WTC11 (cell line): Measurements from ENCODE around the gene MICA.

Experiments
- IRF2 ChIP-seq: sonication (generic); formaldehyde crosslinking; IDR thresholded peaks from 2 replicates; pipeline ENCODE4 v1.8.0; 2022; ENCODE audit warnings: low read depth, missing genetic modification reagents, borderline replicate concordance
- NR3C1 ChIP-seq: sonication (generic); formaldehyde crosslinking; conservative IDR thresholded peaks from 2 replicates; pipeline ENCODE4 v1.8.1; 2023; ENCODE audit warnings: low read depth, mild to moderate bottlenecking, missing genetic modification reagents
- RELA ChIP-seq: sonication (generic); formaldehyde crosslinking; IDR thresholded peaks from 2 replicates; pipeline ENCODE4 v1.8.1; 2022; ENCODE audit warnings: missing genetic modification reagents, mild to moderate bottlenecking, borderline replicate concordance
- SMAD3 ChIP-seq: sonication (generic); formaldehyde crosslinking; IDR thresholded peaks from 2 replicates; pipeline ENCODE4 v1.8.0; 2022; ENCODE audit warnings: missing genetic modification reagents, mild to moderate bottlenecking, borderline replicate concordance
- TCF7 ChIP-seq: sonication (generic); formaldehyde crosslinking; IDR thresholded peaks from 2 replicates; pipeline ENCODE4 v1.8.0; 2022; ENCODE audit warnings: mild to moderate bottlenecking, low read depth, missing genetic modification reagents, moderate library complexity
- TP53 ChIP-seq: sonication (generic); formaldehyde crosslinking; IDR thresholded peaks from 2 replicates; pipeline ENCODE4 v1.8.1; 2023; ENCODE audit warnings: mild to moderate bottlenecking, missing genetic modification reagents
- ZNF232 ChIP-seq: sonication (generic); formaldehyde crosslinking; IDR thresholded peaks from 2 replicates; pipeline ENCODE4 v1.8.0; 2022; ENCODE audit warnings: mild to moderate bottlenecking, missing genetic modification reagents
- TF ChIP-seq, protein P1 (sequence below): fragments of 200-600 bp; IDR thresholded peaks from 2 replicates; pipeline ENCODE4 v1.8.0; 2022; ENCODE audit warnings: antibody characterized with exemption
- TF ChIP-seq, protein P2 (sequence below): sonication (generic); formaldehyde crosslinking; IDR thresholded peaks from 2 replicates; pipeline ENCODE4 v1.8.1; 2022; ENCODE audit warnings: mild to moderate bottlenecking, moderate library complexity, missing genetic modification reagents
- TF ChIP-seq, protein P3 (sequence below): sonication (generic); formaldehyde crosslinking; IDR thresholded peaks from 2 replicates; pipeline ENCODE4 v1.8.0; 2022; ENCODE audit warnings: mild to moderate bottlenecking, missing genetic modification reagents
- TF ChIP-seq, protein P4 (sequence below): sonication (generic); formaldehyde crosslinking; IDR thresholded peaks from 2 replicates; pipeline ENCODE4 v1.8.1; 2023; ENCODE audit warnings: mild to moderate bottlenecking, missing genetic modification reagents, moderate library complexity
- TF ChIP-seq, protein P5 (sequence below): fragments of 250-450 bp; sonication (Bioruptor Pico); IDR thresholded peaks from 2 replicates; pipeline ENCODE4 v1.9.0; 2021; ENCODE audit warnings: moderate library complexity, mild to moderate bottlenecking, inconsistent platforms, borderline replicate concordance
- TF ChIP-seq, protein P6 (sequence below): sonication (generic); formaldehyde crosslinking; conservative IDR thresholded peaks from 2 replicates; pipeline ENCODE4 v1.8.1; 2023; ENCODE audit warnings: mild to moderate bottlenecking, low read depth, missing genetic modification reagents, moderate library complexity
- TF ChIP-seq, protein P7 (sequence below): sonication (generic); formaldehyde crosslinking; conservative IDR thresholded peaks from 2 replicates; pipeline ENCODE4 v1.8.1; 2022; ENCODE audit warnings: mild to moderate bottlenecking, missing genetic modification reagents

DNA sequence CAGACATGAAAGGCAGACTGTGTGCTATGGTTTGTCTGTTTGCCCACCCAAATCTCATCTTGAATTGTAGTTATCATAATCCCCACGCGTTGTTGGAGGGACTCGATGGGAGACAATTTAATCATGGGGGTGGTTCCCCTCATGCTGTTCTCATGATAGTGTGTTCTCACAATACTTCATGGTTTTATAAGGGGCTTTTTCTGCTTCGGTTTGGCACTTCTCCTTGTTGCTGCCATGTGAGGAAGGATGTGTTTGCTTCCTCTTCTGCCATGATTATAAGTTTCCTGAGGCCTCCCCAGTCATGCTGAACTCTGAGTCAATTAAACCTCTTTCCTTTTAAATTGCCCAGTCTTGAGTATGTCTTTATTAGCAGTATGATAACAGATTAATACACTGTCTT, 47.4 kb downstream of the MICA start:
- TF ChIP-seq TP53 (CRISPR knock-in tag) (no peak), NR3C1 (CRISPR knock-in tag) (no peak), RELA (CRISPR knock-in tag) (no peak), IRF2 (CRISPR knock-in tag) (no peak), TCF7 (no peak), ZNF232 (CRISPR knock-in tag) (no peak), SMAD3 (CRISPR knock-in tag) (no peak)
- TF ChIP-seq, protein P1, sequence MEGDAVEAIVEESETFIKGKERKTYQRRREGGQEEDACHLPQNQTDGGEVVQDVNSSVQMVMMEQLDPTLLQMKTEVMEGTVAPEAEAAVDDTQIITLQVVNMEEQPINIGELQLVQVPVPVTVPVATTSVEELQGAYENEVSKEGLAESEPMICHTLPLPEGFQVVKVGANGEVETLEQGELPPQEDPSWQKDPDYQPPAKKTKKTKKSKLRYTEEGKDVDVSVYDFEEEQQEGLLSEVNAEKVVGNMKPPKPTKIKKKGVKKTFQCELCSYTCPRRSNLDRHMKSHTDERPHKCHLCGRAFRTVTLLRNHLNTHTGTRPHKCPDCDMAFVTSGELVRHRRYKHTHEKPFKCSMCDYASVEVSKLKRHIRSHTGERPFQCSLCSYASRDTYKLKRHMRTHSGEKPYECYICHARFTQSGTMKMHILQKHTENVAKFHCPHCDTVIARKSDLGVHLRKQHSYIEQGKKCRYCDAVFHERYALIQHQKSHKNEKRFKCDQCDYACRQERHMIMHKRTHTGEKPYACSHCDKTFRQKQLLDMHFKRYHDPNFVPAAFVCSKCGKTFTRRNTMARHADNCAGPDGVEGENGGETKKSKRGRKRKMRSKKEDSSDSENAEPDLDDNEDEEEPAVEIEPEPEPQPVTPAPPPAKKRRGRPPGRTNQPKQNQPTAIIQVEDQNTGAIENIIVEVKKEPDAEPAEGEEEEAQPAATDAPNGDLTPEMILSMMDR = no peak
- TF ChIP-seq, protein P2, sequence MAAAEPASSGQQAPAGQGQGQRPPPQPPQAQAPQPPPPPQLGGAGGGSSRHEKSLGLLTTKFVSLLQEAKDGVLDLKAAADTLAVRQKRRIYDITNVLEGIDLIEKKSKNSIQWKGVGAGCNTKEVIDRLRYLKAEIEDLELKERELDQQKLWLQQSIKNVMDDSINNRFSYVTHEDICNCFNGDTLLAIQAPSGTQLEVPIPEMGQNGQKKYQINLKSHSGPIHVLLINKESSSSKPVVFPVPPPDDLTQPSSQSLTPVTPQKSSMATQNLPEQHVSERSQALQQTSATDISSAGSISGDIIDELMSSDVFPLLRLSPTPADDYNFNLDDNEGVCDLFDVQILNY (CRISPR knock-in tag) = no peak
- TF ChIP-seq, protein P3, sequence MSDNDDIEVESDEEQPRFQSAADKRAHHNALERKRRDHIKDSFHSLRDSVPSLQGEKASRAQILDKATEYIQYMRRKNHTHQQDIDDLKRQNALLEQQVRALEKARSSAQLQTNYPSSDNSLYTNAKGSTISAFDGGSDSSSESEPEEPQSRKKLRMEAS = no peak
- TF ChIP-seq, protein P4, sequence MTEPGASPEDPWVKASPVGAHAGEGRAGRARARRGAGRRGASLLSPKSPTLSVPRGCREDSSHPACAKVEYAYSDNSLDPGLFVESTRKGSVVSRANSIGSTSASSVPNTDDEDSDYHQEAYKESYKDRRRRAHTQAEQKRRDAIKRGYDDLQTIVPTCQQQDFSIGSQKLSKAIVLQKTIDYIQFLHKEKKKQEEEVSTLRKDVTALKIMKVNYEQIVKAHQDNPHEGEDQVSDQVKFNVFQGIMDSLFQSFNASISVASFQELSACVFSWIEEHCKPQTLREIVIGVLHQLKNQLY (CRISPR knock-in tag) = no peak
- TF ChIP-seq, protein P5, sequence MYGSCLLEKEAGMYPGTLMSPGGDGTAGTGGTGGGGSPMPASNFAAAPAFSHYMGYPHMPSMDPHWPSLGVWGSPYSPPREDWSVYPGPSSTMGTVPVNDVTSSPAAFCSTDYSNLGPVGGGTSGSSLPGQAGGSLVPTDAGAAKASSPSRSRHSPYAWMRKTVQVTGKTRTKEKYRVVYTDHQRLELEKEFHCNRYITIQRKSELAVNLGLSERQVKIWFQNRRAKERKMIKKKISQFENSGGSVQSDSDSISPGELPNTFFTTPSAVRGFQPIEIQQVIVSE (CRISPR knock-in tag) = no peak
- TF ChIP-seq, protein P6, sequence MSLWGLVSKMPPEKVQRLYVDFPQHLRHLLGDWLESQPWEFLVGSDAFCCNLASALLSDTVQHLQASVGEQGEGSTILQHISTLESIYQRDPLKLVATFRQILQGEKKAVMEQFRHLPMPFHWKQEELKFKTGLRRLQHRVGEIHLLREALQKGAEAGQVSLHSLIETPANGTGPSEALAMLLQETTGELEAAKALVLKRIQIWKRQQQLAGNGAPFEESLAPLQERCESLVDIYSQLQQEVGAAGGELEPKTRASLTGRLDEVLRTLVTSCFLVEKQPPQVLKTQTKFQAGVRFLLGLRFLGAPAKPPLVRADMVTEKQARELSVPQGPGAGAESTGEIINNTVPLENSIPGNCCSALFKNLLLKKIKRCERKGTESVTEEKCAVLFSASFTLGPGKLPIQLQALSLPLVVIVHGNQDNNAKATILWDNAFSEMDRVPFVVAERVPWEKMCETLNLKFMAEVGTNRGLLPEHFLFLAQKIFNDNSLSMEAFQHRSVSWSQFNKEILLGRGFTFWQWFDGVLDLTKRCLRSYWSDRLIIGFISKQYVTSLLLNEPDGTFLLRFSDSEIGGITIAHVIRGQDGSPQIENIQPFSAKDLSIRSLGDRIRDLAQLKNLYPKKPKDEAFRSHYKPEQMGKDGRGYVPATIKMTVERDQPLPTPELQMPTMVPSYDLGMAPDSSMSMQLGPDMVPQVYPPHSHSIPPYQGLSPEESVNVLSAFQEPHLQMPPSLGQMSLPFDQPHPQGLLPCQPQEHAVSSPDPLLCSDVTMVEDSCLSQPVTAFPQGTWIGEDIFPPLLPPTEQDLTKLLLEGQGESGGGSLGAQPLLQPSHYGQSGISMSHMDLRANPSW = no peak
- TF ChIP-seq, protein P7, sequence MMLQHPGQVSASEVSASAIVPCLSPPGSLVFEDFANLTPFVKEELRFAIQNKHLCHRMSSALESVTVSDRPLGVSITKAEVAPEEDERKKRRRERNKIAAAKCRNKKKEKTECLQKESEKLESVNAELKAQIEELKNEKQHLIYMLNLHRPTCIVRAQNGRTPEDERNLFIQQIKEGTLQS (CRISPR knock-in tag) = no peak
